AG04449 (cell line): Measurements from ENCODE around the gene ZNF407.

Source experiments
- CTCF ChIA-PET: fragments of 350-600 bp; formaldehyde crosslinking; extraction: SDS; loops from one replicate; lab custom pipeline; 2021; ENCODE audit warnings: antibody characterized with exemption; lab: Yijun Ruan, JAX
- POLR2A ChIA-PET: fragments of 400-600, 350-600 bp; formaldehyde crosslinking; extraction: SDS; loops from one replicate; lab custom pipeline; 2020; ENCODE audit warnings: antibody characterized with exemption, inconsistent platforms; lab: Yijun Ruan, JAX
- DNase-seq: peaks from one replicate; pipeline ENCODE4 v3.0.0-alpha.2; 2010; ENCODE audit warnings: low read depth, low spot score
- H3K4me3 ChIP-seq: 2 replicates; pipeline ENCODE4 v1.5.1; 2011; ENCODE audit warnings: low read depth, mild to moderate bottlenecking, control low read depth, low read length
- CTCF ChIP-seq: IDR thresholded peaks from one replicate; pipeline ENCODE4 v1.5.1; 2011; ENCODE audit warnings: mild to moderate bottlenecking, moderate library complexity, low read length, control low read depth, inconsistent platforms; ENCODE audit not compliant: insufficient read depth; ENCODE audit errors: missing control alignments

Gene ZNF407

GRCh38 chr18:75071484-75071785 lies 473.8 kb downstream of the ZNF407 start:
- no peak overlapping the region for H3K4me3 ChIP-seq
- CTCF ChIA-PET = no interaction called here
- POLR2A ChIA-PET = no interaction called here
- DNase-seq = no peak
- no peak for TF ChIP-seq CTCF

- no peak for DNase-seq
- H3K4me3 ChIP-seq = no peak overlapping the region
- TF ChIP-seq CTCF = no peak
- ChIA-PET CTCF (no interaction called here), POLR2A (no interaction called here)
These were observed 474.4 kb downstream of the ZNF407 start for GRCh38 chr18:75071866-75072671.

GRCh38 chr18:75072672-75073371 lies 475.2 kb downstream of the ZNF407 start:
- POLR2A ChIA-PET = no interaction called here
- no peak for DNase-seq
- CTCF ChIA-PET = no interaction called here

GRCh38 chr18:75073654-75074053 lies 476.0 kb downstream of the ZNF407 start:
- no peak for DNase-seq
- ChIA-PET CTCF (interaction anchor here (0.7 kb wide), 1 partner anchor 662 kb away, joined by 3 read pairs; no protein-coding TSS in a partner anchor), POLR2A (no interaction called here)
- H3K4me3 ChIP-seq = no peak overlapping the region
- TF ChIP-seq CTCF = no peak

More at GRCh38 chr18:75072672-75073371, 475.2 kb downstream of the ZNF407 start:
- TF ChIP-seq CTCF = no peak
- no peak overlapping the region for H3K4me3 ChIP-seq

- no peak for TF ChIP-seq CTCF
- ChIA-PET CTCF (no interaction called here), POLR2A (no interaction called here)
- no peak for DNase-seq
- no peak overlapping the region for H3K4me3 ChIP-seq
These were observed 476.7 kb downstream of the ZNF407 start for GRCh38 chr18:75074196-75075015.

GRCh38 chr18:75075016-75075305 lies 477.3 kb downstream of the ZNF407 start:
- ChIA-PET CTCF (no interaction called here), POLR2A (no interaction called here)
- TF ChIP-seq CTCF = no peak
- no peak for DNase-seq
- no peak overlapping the region for H3K4me3 ChIP-seq
